ENCODE data around the gene PHF14. TPM values are rescaled to one million over a fixed set of nuclear protein-coding genes. Genes with fewer than 3 reads are reported as not detected.

Gene PHF14
- total and polyA plus RNA-seq, 8 donors = 18.9 to 140 (median 69.6) TPM

- 51 to 67% (median 61%) methylated on average over 2 of the region's 2 CpGs for WGBS, 5 donors
- DNase-seq = no peak
Measured at GRCh38 chr7:11104578-11104977, 130.9 kb downstream of the PHF14 start.

GRCh38 chr7:11109659-11110058, 136.0 kb downstream of the PHF14 start:
- H3K4me1 ChIP-seq = no peaks in the 10 kb centered on the region
- DNase-seq = no peak
- H3K27ac ChIP-seq = no peak overlapping the region
- intact Hi-C loops (cut with DNase I; ENCODE audit: low total_unique reads) = no loop called here
- H3K4me3 ChIP-seq = no peak overlapping the region
- TF ChIP-seq POLR2AphosphoS5 (IDR thresholded peaks at IDR 0.05) (no peak), POLR2A (IDR thresholded peaks at IDR 0.05) (no peak)
- H3K9me3 ChIP-seq = no peaks in the 10 kb centered on the region
- H3K36me3 ChIP-seq = peaks cover 0 to 13% (median 6%) of the 10 kb centered on the region in 4 donors
- no peaks in the 10 kb centered on the region for H3K27me3 ChIP-seq

More at GRCh38 chr7:11104578-11104977, 130.9 kb downstream of the PHF14 start:
- Histone ChIP-seq H3K27ac (no peak overlapping the region), H3K9me3 (no peaks in the 10 kb centered on the region), H3K27me3 (no peaks in the 10 kb centered on the region), H3K4me1 (no peaks in the 10 kb centered on the region), H3K4me3 (no peak overlapping the region), H3K36me3 (peaks cover 0 to 9% (median 0%) of the 10 kb centered on the region in 4 donors)
- intact Hi-C loops (cut with DNase I; ENCODE audit: low total_unique reads) = no loop called here
- TF ChIP-seq EP300 (IDR thresholded peaks at IDR 0.05) = no peak

GRCh38 chr7:11120068-11120664, 146.5 kb downstream of the PHF14 start:
- WGBS, 5 donors = 96 to 100% (median 99%) methylated on average over 3 of the region's 3 CpGs
- intact Hi-C loops (cut with DNase I; ENCODE audit: low total_unique reads) = no loop called here
- Histone ChIP-seq H3K27ac (no peak overlapping the region), H3K27me3 (no peaks in the 10 kb centered on the region), H3K36me3 (peaks cover 0 to 17% (median 8%) of the 10 kb centered on the region in 4 donors), H3K9me3 (no peaks in the 10 kb centered on the region), H3K4me1 (no peaks in the 10 kb centered on the region), H3K4me3 (no peak overlapping the region)
- TF ChIP-seq EP300 (IDR thresholded peaks at IDR 0.05) = no peak
- TF ChIP-seq CTCF (IDR thresholded peaks at IDR 0.05) = no peak
- no peak for TF ChIP-seq POLR2AphosphoS5 (IDR thresholded peaks at IDR 0.05)
- TF ChIP-seq POLR2A (IDR thresholded peaks at IDR 0.05) = no peak
- DNase-seq = no peak

GRCh38 chr7:11120675-11121220, 147.1 kb downstream of the PHF14 start:
- H3K27me3 ChIP-seq = no peaks in the 10 kb centered on the region
- DNase-seq = no peak
- no peak overlapping the region for H3K27ac ChIP-seq
- TF ChIP-seq POLR2AphosphoS5 (IDR thresholded peaks at IDR 0.05) (no peak), POLR2A (IDR thresholded peaks at IDR 0.05) (no peak), EP300 (IDR thresholded peaks at IDR 0.05) (no peak), CTCF (IDR thresholded peaks at IDR 0.05) (no peak)
- no peaks in the 10 kb centered on the region for H3K4me1 ChIP-seq
- H3K36me3 ChIP-seq = peaks cover 0 to 17% (median 8%) of the 10 kb centered on the region in 4 donors
- H3K9me3 ChIP-seq = no peaks in the 10 kb centered on the region
- 80 to 88% (median 82%) methylated on average over 3 of the region's 3 CpGs for WGBS, 5 donors
- H3K4me3 ChIP-seq = no peak overlapping the region
- intact Hi-C loops (cut with DNase I; ENCODE audit: low total_unique reads) = no loop called here

GRCh38 chr7:11124856-11125559, 151.3 kb downstream of the PHF14 start:
- intact Hi-C loops (cut with DNase I; ENCODE audit: low total_unique reads) = no loop called here
- DNase-seq = no peak
- Histone ChIP-seq H3K9me3 (no peaks in the 10 kb centered on the region), H3K27me3 (no peaks in the 10 kb centered on the region), H3K36me3 (peaks cover 0 to 11% (median 3%) of the 10 kb centered on the region in 4 donors), H3K4me3 (no peak overlapping the region), H3K27ac (no peak overlapping the region), H3K4me1 (no peaks in the 10 kb centered on the region)
- 80 to 82% (median 82%) methylated on average over 2 of the region's 2 CpGs for WGBS, 5 donors
- TF ChIP-seq CTCF (IDR thresholded peaks at IDR 0.05) (no peak), POLR2A (IDR thresholded peaks at IDR 0.05) (no peak), POLR2AphosphoS5 (IDR thresholded peaks at IDR 0.05) (no peak), EP300 (IDR thresholded peaks at IDR 0.05) (no peak)
